ENCODE data around the gene RET.

The RET gene

DNA sequence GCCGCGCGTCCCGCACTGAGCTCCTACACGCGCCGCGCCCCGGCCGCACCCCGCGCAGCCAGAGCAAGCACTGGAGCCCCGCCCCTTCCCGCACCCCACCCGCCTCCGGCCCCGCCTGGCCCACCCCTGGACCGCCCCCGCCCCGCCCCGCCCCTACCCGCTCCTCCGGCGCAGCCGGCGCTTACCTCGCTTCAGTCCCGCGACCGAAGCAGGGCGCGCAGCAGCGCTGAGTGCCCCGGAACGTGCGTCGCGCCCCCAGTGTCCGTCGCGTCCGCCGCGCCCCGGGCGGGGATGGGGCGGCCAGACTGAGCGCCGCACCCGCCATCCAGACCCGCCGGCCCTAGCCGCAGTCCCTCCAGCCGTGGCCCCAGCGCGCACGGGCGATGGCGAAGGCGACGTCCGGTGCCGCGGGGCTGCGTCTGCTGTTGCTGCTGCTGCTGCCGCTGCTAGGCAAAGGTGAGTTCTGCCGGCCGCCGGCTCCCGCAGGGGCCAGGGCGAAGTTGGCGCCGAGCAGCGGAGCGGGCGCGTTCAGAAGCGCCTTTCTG is at the start of gene RET:
Gene RET (plus strand): TSS at position 194 of the 545 bp plus-strand sequence. CDS start 190 bp downstream, at position 384.
- peak; percentile 51 for DNase-seq (ENCODE audit: low spot score)
- no peak within 1 kb of the TSS for H3K27ac ChIP-seq
- TF ChIP-seq, protein P1, sequence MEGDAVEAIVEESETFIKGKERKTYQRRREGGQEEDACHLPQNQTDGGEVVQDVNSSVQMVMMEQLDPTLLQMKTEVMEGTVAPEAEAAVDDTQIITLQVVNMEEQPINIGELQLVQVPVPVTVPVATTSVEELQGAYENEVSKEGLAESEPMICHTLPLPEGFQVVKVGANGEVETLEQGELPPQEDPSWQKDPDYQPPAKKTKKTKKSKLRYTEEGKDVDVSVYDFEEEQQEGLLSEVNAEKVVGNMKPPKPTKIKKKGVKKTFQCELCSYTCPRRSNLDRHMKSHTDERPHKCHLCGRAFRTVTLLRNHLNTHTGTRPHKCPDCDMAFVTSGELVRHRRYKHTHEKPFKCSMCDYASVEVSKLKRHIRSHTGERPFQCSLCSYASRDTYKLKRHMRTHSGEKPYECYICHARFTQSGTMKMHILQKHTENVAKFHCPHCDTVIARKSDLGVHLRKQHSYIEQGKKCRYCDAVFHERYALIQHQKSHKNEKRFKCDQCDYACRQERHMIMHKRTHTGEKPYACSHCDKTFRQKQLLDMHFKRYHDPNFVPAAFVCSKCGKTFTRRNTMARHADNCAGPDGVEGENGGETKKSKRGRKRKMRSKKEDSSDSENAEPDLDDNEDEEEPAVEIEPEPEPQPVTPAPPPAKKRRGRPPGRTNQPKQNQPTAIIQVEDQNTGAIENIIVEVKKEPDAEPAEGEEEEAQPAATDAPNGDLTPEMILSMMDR (conservative IDR thresholded peaks at IDR 0.05; ENCODE audit: low read depth), result no peak
- CTCF ChIA-PET, result interaction anchor here (0.6 kb wide), 2 partner anchors 9 to 11 kb away, joined by 4 to 7 read pairs; no protein-coding TSS in a partner anchor
- POLR2A ChIA-PET (ENCODE audit: low non-redundant PET), result no interaction called here

DNA sequence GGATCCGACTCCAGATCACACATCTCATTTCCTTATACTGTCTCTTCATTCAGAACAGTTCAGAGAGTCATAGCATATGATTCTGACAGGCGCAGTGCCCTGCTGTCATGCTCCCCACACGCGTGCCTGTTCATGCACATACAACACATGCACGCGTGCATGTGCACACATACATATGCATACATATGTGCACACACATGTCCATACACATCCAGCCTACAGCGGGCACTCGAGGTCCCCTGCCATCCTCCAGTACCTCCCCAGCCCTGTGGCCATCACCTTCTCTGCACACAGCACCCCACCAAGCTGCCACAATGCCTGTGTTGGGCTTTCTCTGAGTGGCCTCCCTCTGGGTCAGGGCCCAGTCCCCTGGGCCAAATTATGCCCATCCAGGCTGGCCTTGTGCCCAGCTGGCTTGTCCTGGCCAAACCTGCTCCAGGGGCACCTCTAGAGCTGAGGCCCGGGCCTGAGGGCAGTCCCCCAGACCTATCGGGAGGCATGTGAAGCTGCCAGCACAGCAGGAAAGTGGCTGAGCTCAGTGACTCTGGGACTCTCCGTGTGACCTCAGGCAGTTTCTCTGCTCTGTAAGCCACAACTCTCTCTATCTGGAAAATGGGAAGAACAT is 49.4 kb upstream of the RET start:
- CTCF ChIA-PET, result interaction anchor here (0.6 kb wide), 2 partner anchors 159 to 245 kb away, joined by 3 read pairs; partner anchors contain the start of gene BMS1
- H3K27ac ChIP-seq, result no peak overlapping the region
- DNase-seq (ENCODE audit: low spot score), result no peak
- POLR2A ChIA-PET (ENCODE audit: low non-redundant PET), result no interaction called here
- TF ChIP-seq, protein P1 (conservative IDR thresholded peaks at IDR 0.05; ENCODE audit: low read depth), result no peak

DNA sequence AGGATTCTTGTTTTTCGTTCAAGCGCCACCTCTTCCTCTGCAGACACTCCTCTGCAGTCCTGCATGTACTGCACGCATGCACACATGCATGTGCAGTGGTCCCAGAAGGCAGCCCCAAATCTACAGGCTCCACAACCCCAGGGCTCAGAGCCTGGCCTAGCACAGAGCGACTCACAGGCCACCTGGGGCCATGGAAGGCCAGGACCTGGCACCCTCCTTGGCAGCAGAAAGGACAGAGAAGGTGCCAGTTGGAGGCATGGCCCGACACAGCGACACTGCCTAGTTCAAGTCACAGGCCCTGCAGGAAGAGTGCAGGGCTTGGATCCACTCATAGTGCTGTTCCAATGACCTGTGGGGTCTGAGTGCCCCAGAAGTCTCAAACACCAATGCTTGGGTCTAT is 48.7 kb upstream of the RET start:
- H3K27ac ChIP-seq, result no peak overlapping the region
- TF ChIP-seq, protein P1 (conservative IDR thresholded peaks at IDR 0.05; ENCODE audit: low read depth), result no peak
- CTCF ChIA-PET, result interaction anchor here (0.6 kb wide), 1 partner anchor 246 kb away, joined by 3 read pairs; the partner anchor contains the start of gene BMS1
- DNase-seq (ENCODE audit: low spot score), result no peak
- POLR2A ChIA-PET (ENCODE audit: low non-redundant PET), result no interaction called here

DNA sequence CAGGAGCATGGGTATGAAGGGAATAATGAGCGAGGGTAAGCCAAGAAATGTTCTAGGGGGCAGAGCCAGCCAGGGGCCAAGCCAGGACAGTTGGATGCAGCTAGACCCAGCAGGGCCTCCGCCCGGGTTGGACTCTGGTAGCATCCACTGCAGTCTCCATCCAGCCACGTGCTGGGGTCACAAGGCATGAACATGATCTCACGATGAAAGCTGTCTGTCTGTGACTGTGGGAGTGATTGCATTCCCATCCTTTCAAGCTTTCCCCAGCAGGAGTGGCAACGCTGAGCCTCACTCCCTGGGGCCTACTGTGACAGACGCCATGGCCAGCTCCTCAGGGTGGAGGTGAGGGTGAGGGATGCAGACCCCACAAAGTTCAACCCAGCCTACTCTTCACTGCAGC is 47.8 kb upstream of the RET start:
- TF ChIP-seq, protein P1 (conservative IDR thresholded peaks at IDR 0.05; ENCODE audit: low read depth), result no peak
- DNase-seq (ENCODE audit: low spot score), result no peak
- no peak overlapping the region for H3K27ac ChIP-seq
- ChIA-PET CTCF (interaction anchor here (0.5 kb wide), 1 partner anchor 192 kb away, joined by 3 read pairs; no protein-coding TSS in a partner anchor), POLR2A (ENCODE audit: low non-redundant PET) (no interaction called here)

DNA sequence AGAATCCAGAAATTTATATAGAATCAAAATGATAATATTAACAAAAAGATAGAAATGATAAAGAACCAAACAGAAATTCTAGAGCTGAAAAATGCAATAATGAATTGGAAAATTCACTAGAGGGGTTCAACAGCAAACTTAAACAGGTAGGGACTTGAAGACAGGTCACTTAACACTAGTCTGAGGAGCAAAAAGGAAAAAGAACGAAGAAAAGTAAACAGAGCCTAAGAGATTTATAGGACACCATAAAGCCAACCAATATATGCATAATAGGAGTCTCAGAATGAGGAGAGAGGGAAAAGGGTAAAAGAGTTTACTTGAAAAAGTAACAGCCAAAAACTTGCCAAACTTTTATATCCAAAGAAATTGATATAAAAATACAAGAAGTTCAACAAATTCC is 44.3 kb upstream of the RET start:
- no peak overlapping the region for H3K27ac ChIP-seq
- DNase-seq (ENCODE audit: low spot score), result no peak
- CTCF ChIA-PET, result no interaction called here
- POLR2A ChIA-PET (ENCODE audit: low non-redundant PET), result no interaction called here
- TF ChIP-seq, protein P1 (conservative IDR thresholded peaks at IDR 0.05; ENCODE audit: low read depth), result no peak

DNA sequence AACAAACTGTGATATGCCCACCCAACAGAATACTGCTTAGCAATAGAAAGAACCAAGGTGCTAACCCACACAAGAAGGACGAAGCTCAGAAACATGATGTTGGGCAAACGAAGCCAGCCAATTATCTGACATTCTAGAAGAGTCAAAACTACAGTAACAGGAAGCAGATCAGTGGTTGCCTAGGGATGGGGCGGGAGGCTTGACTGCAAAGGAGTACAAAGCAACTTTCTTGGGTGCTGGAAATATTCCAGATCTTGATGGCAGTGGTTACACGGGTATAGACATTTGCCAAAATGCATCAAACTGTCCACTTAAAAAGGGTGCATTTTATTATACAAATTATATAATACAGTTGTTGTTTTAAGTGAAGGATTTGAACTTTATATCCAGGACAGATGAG is 41.1 kb upstream of the RET start:
- DNase-seq (ENCODE audit: low spot score), result no peak
- POLR2A ChIA-PET (ENCODE audit: low non-redundant PET), result no interaction called here
- CTCF ChIA-PET, result interaction anchor here (0.7 kb wide), 1 partner anchor 48 kb away, joined by 3 read pairs; no protein-coding TSS in a partner anchor
- H3K27ac ChIP-seq, result no peak overlapping the region
- TF ChIP-seq, protein P1 (conservative IDR thresholded peaks at IDR 0.05; ENCODE audit: low read depth), result no peak

Data from RWPE1 (cell line).